HepG2 (cell line): ENCODE data around the gene TAS2R7. TPM values are rescaled to one million over a fixed set of nuclear protein-coding genes. Genes with fewer than 3 reads are reported as not detected.

Source experiments
- ATAC-seq: fragments of 200-7000 bp; cut with Tn5 transposase; 3 replicates; pipeline ENCODE4 v1.9.1; 2020; ENCODE audit warnings: mild to moderate bottlenecking, moderate library complexity
- BruUV-seq: library from RNA; stranded (reverse); fragments of 400-500 nt; replicated peaks from 2 replicates; lab custom pipeline; 2021; lab: Mats Ljungman, UMichigan
- CTCF ChIA-PET: fragments of 300-600 bp; formaldehyde crosslinking; extraction: SDS; loops from one replicate; lab custom pipeline; 2021; ENCODE audit warnings: low total read pairs, inconsistent platforms, low intra/inter-chr PET ratio; lab: Yijun Ruan, JAX
- POLR2A ChIA-PET: fragments of 350-600 bp; sonication (Branson Sonifier 250); formaldehyde crosslinking; loops from one replicate; lab custom pipeline; 2020; ENCODE audit warnings: antibody characterized with exemption, inconsistent platforms; lab: Yijun Ruan, JAX
- DNase-seq: peaks from one replicate; pipeline ENCODE4 v3.0.0-alpha.2; 2015; ENCODE audit warnings: low spot score
- FAIRE-seq: peaks from 3 replicates; lab custom pipeline; 2011; peaks lifted over from hg19 to GRCh38; lab: Jason Lieb, UNC
- H2AFZ ChIP-seq: one replicate; pipeline ENCODE4 v1.6.1; 2011; ENCODE audit warnings: low read length, inconsistent platforms
- H3K27ac ChIP-seq: fragments of 300-600 bp; 3 replicates; pipeline ENCODE4 v1.8.0; 2011; ENCODE audit warnings: mixed run types, mild to moderate bottlenecking, mixed read lengths, low read length, inconsistent platforms; ENCODE audit not compliant: insufficient read depth; ENCODE audit errors: extremely low read length
- H3K27me3 ChIP-seq, 2 experiments: fragments of 200-600 bp in 1 of 2; 2 replicates in 1 of 2; 3 replicates in 1 of 2; pipeline versions ENCODE4 v1.6.0 to v1.8.0; 2011; ENCODE audit warnings: low read length in 2 of 2, mild to moderate bottlenecking in 2 of 2, moderate library complexity in 2 of 2, inconsistent platforms in 1 of 2; ENCODE audit not compliant: insufficient read depth in 2 of 2, control insufficient read depth in 1 of 2
- H3K36me3 ChIP-seq, 2 experiments: fragments of 200-600 bp in 1 of 2; replicated peaks in 1 of 2; 2 replicates in 1 of 2; 3 replicates in 1 of 2; pipeline versions ENCODE4 v1.5.1 to v1.8.0; 2011; ENCODE audit warnings: low read length in 2 of 2, inconsistent platforms in 1 of 2; ENCODE audit not compliant: insufficient read depth in 2 of 2, control insufficient read depth in 1 of 2
- H3K4me1 ChIP-seq: 2 replicates; pipeline ENCODE4 v1.5.1; 2012; ENCODE audit warnings: low read length, inconsistent platforms; ENCODE audit not compliant: insufficient read depth
- H3K4me2 ChIP-seq: 2 replicates; pipeline ENCODE4 v1.6.0; 2011; ENCODE audit warnings: low read depth, low read length, inconsistent platforms
- H3K4me3 ChIP-seq, 3 experiments: fragments of 200-600 bp in 1 of 3; sonication (generic), shearing (Covaris generic) in 1 of 3; replicated peaks in 1 of 3; 2 replicates each; pipeline ENCODE4 v1.5.1; 2011 to 2016; ENCODE audit warnings: low read length in 3 of 3, inconsistent platforms in 2 of 3, low read depth in 2 of 3, mild to moderate bottlenecking in 2 of 3, control low read depth in 1 of 3, mixed read lengths in 1 of 3; ENCODE audit not compliant: insufficient read depth in 1 of 3
- H3K79me2 ChIP-seq: one replicate; pipeline ENCODE4 v1.6.1; 2011; ENCODE audit warnings: low read length, inconsistent platforms; ENCODE audit not compliant: insufficient read depth
- H3K9ac ChIP-seq: 2 replicates; pipeline ENCODE4 v1.6.0; 2011; ENCODE audit warnings: mild to moderate bottlenecking, low read depth, low read length, inconsistent platforms; ENCODE audit not compliant: insufficient read depth
- H3K9me3 ChIP-seq: 2 replicates; pipeline ENCODE4 v1.5.1; 2012; ENCODE audit warnings: mild to moderate bottlenecking, low read length
- H4K20me1 ChIP-seq: 2 replicates; pipeline ENCODE4 v1.6.0; 2011; ENCODE audit warnings: inconsistent platforms, mild to moderate bottlenecking, low read length, moderate library complexity; ENCODE audit not compliant: insufficient read depth
- MAFK ChIP-seq, 2 experiments: IDR thresholded peaks in 1 of 2; conservative IDR thresholded peaks in 1 of 2; 2 replicates each; pipeline ENCODE4 v1.6.1; 2011; ENCODE audit warnings: improper control_type of control experiment in 2 of 2, low read length in 2 of 2
- MBD4 ChIP-seq: IDR thresholded peaks from 2 replicates; pipeline ENCODE4 v1.6.1; 2012; ENCODE audit warnings: low read length, inconsistent platforms, borderline replicate concordance
- WGBS: methylation state at CpG from one replicate; pipeline ENCODE4 v1.1.6; 2017; ENCODE audit warnings: low lambda C conversion rate; 5-methylcytosine and 5-hydroxymethylcytosine counted together
- in situ Hi-C: cut with HindIII; loops from 2 replicates; pipeline ENCODE4 v1.10.0; 2017; ENCODE audit warnings: low pct_unique_long_range_greater_than_20kb; ENCODE audit not compliant: extremely low pct_ligation_motif_present
- intact Hi-C: fragments of 100-400 bp; cut with micrococcal nuclease; formaldehyde crosslinking; loops from one replicate; pipeline ENCODE4 v1.10.0; 2022; ENCODE audit not compliant: unreplicated experiment
- polyA plus RNA-seq, 8 experiments: library from polyadenylated mRNA; depleted of rRNA in 3 of 8; stranded (reverse) in 7 of 8; unstranded in 1 of 8; fragments of >200 nt; fragmentation: Illumina TruSeq in 4 of 8; extraction: Trizol in 4 of 8; gene quantifications; 2 replicates each; pipeline versions ENCODE4 v1.2.1 to v1.2.3, GENCODE V29; 2011 to 2016; ENCODE audit warnings: low read depth in 4 of 8, missing spikeins in 1 of 8, mixed read lengths in 1 of 8; ENCODE audit not compliant: insufficient read depth in 1 of 8
- small RNA-seq, 3 experiments: library from RNA; depleted of rRNA; stranded (forward); fragments of <200 nt; gene quantifications; one replicate each; pipeline ENCODE3, GENCODE V24; 2012; ENCODE audit warnings: low read depth in 2 of 3, low replicate concordance in 1 of 3; ENCODE audit not compliant: insufficient read length in 3 of 3, insufficient read depth in 2 of 3
- total RNA-seq, 5 experiments: library from RNA; depleted of rRNA; stranded (reverse); fragments of >200 nt; fragmentation: Illumina TruSeq; extraction: Trizol; gene quantifications; 2 replicates each; pipeline ENCODE4 v1.2.3, GENCODE V29; 2016; ENCODE audit warnings: low read depth in 1 of 5
- TF ChIP-seq, protein P1 (sequence below): sonication (generic); formaldehyde crosslinking; IDR thresholded peaks from 2 replicates; pipeline ENCODE4 v1.4.0; 2020; ENCODE audit warnings: missing genetic modification reagents, borderline replicate concordance
- TF ChIP-seq, protein P2 (sequence below): sonication (generic); formaldehyde crosslinking; IDR thresholded peaks from 2 replicates; pipeline ENCODE4 v1.4.0; 2020; ENCODE audit warnings: missing genetic modification reagents, mild to moderate bottlenecking, borderline replicate concordance

TAS2R7 gene
- total and polyA plus RNA-seq, 2 of the 13 experiments (the other 11 are each of a cell fraction or from before 2014, with no cell fraction given) = not detected

DNA sequence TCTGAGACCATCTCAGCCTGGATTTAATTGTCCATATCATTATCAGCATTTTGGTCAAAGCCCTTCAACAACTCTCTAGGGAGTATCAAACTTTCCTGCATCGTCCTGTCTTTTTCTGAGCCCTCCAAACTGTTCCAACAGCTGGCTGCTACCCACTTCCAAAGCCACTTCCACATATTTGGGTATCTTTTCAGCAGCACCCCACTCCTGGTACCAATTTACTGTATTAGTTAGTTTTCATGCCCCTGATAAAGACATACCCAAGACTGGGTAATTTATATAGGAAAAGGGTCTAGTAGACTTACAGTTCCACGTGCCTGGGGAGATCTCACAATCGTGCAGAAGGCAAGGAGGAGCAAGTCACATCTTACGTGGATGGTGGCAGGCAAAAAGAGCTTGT lies 46.2 kb downstream of the TAS2R7 start (continued):
- TF ChIP-seq, protein P1, sequence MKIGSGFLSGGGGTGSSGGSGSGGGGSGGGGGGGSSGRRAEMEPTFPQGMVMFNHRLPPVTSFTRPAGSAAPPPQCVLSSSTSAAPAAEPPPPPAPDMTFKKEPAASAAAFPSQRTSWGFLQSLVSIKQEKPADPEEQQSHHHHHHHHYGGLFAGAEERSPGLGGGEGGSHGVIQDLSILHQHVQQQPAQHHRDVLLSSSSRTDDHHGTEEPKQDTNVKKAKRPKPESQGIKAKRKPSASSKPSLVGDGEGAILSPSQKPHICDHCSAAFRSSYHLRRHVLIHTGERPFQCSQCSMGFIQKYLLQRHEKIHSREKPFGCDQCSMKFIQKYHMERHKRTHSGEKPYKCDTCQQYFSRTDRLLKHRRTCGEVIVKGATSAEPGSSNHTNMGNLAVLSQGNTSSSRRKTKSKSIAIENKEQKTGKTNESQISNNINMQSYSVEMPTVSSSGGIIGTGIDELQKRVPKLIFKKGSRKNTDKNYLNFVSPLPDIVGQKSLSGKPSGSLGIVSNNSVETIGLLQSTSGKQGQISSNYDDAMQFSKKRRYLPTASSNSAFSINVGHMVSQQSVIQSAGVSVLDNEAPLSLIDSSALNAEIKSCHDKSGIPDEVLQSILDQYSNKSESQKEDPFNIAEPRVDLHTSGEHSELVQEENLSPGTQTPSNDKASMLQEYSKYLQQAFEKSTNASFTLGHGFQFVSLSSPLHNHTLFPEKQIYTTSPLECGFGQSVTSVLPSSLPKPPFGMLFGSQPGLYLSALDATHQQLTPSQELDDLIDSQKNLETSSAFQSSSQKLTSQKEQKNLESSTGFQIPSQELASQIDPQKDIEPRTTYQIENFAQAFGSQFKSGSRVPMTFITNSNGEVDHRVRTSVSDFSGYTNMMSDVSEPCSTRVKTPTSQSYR = no peak
- TF ChIP-seq, all 625 proteins: peak for 0

DNA sequence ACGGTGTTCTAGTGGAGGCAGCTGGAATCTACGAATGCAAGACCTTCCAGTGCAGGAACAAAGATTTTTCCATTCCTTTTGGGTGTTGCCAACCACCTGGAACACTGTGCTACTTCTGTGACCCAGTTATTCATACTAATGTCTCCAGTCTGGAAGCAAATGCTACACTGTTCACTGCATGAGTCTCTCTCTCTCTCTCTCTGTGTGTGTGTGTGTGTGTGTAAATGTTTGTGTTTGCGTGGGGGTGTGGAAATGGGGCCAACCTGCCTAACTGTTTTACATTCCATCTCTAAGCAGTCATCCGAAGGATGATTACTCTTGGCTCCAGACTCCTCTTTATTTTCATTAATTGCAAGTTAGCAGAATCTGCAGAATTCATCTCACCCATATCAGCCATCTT lies 49.4 kb downstream of the TAS2R7 start:
- ATAC-seq = no peak
- BruUV-seq = no TSS peak
- Histone ChIP-seq H3K27me3 (no peaks in the 10 kb centered on the region), H3K4me2 (no peak overlapping the region), H3K9me3 (peaks cover 16% of the 10 kb centered on the region), H3K4me1 (peaks cover 13% of the 10 kb centered on the region; the same call in 1 of the 2 replicates), H3K79me2 (no peaks in the 10 kb centered on the region), H3K36me3 (no peaks in the 10 kb centered on the region), H3K4me3 (no peak overlapping the region), H2AFZ (no peak overlapping the region), H4K20me1 (no peaks in the 10 kb centered on the region), H3K9ac (no peak overlapping the region), H3K27ac (no peak overlapping the region)
- WGBS = 3% methylated on average over 4 of the region's 4 CpGs
- TF ChIP-seq, protein P2, sequence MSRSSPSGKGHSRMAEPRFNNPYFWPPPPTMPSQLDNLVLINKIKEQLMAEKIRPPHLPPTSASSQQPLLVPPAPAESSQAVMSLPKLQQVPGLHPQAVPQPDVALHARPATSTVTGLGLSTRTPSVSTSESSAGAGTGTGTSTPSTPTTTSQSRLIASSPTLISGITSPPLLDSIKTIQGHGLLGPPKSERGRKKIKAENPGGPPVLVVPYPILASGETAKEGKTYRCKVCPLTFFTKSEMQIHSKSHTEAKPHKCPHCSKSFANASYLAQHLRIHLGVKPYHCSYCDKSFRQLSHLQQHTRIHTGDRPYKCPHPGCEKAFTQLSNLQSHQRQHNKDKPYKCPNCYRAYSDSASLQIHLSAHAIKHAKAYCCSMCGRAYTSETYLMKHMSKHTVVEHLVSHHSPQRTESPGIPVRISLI = no peak
- TF ChIP-seq MBD4 (no peak), MAFK (conservative IDR thresholded peaks at IDR 0.05 in 1 of 2, IDR thresholded peaks at IDR 0.05 in 1 of 2; ENCODE audit: low read length in 2 of 2) (peak; percentile 24 to 26; a peak in 2 of 4 replicates)
- ChIA-PET POLR2A (no interaction called here), CTCF (no interaction called here)
- in situ Hi-C loops (no loop called here), intact Hi-C loops (no loop called here)
- DNase-seq = no peak
- FAIRE-seq = no peak

Small RNAs within 50 kb of the gene (small RNA-seq; reads per million reads assigned to genes)
- 0 reads per million in 3 experiments for gene PRR4

Other genes starting within 250 kb of the TAS2R7 start
- gene MAGOHB, start 189.0 kb downstream of the TAS2R7 start, total RNA-seq (2016; rRNA removed; fragmentation: Illumina TruSeq; extraction: Trizol) = 49.8 and 84.5 TPM in 2 replicates
- 5.3 and 7.0 TPM in 2 replicates for gene MAGOHB, start 189.0 kb downstream of the TAS2R7 start, polyA plus RNA-seq (2011; rRNA removed)
- gene STYK1, start 128.6 kb downstream of the TAS2R7 start, total RNA-seq (2016; rRNA removed; fragmentation: Illumina TruSeq; extraction: Trizol) = not detected in 2 replicates
- gene STYK1, start 128.6 kb downstream of the TAS2R7 start, polyA plus RNA-seq (2011; rRNA removed) = not detected in 2 replicates
- gene YBX3, start 79.3 kb downstream of the TAS2R7 start, total RNA-seq (2016; rRNA removed; fragmentation: Illumina TruSeq; extraction: Trizol) = 62.6 and 77.5 TPM in 2 replicates
- gene YBX3, start 79.3 kb downstream of the TAS2R7 start, polyA plus RNA-seq (2011; rRNA removed) = 99.6 and 107 TPM in 2 replicates
- gene TAS2R8, start 4.7 kb upstream of the TAS2R7 start, total RNA-seq (2016; rRNA removed; fragmentation: Illumina TruSeq; extraction: Trizol) = 0.09 TPM in 1 of 2 replicates, not detected in the other
- gene TAS2R8, start 4.7 kb upstream of the TAS2R7 start, polyA plus RNA-seq (2011; rRNA removed) = not detected in 2 replicates
- 0.11 TPM in 1 of 2 replicates, not detected in the other for gene TAS2R9, start 7.5 kb upstream of the TAS2R7 start, total RNA-seq (2016; rRNA removed; fragmentation: Illumina TruSeq; extraction: Trizol)
- not detected in 2 replicates for gene TAS2R9, start 7.5 kb upstream of the TAS2R7 start, polyA plus RNA-seq (2011; rRNA removed)
- 1.00 TPM in 1 of 2 replicates, not detected in the other for gene TAS2R10, start 23.7 kb upstream of the TAS2R7 start, total RNA-seq (2016; rRNA removed; fragmentation: Illumina TruSeq; extraction: Trizol)
- 0.98 and 1.1 TPM in 2 replicates for gene TAS2R10, start 23.7 kb upstream of the TAS2R7 start, polyA plus RNA-seq (2011; rRNA removed)
- 1.2 and 2.3 TPM in 2 replicates for gene PRR4, start 46.8 kb upstream of the TAS2R7 start, total RNA-seq (2016; rRNA removed; fragmentation: Illumina TruSeq; extraction: Trizol)
- 5.4 and 6.0 TPM in 2 replicates for gene PRR4, start 46.8 kb upstream of the TAS2R7 start, polyA plus RNA-seq (2011; rRNA removed)
- 5.5 and 18.8 TPM in 2 replicates for gene PRH1, start 81.6 kb upstream of the TAS2R7 start, total RNA-seq (2016; rRNA removed; fragmentation: Illumina TruSeq; extraction: Trizol)
- 5.3 and 6.4 TPM in 2 replicates for gene PRH1, start 81.6 kb upstream of the TAS2R7 start, polyA plus RNA-seq (2011; rRNA removed)
- gene TAS2R13, start 106.9 kb upstream of the TAS2R7 start, total RNA-seq (2016; rRNA removed; fragmentation: Illumina TruSeq; extraction: Trizol) = 0.46 and 1.3 TPM in 2 replicates
- 0.27 and 0.33 TPM in 2 replicates for gene TAS2R13, start 106.9 kb upstream of the TAS2R7 start, polyA plus RNA-seq (2011; rRNA removed)
- gene PRH2, start 126.6 kb upstream of the TAS2R7 start, total RNA-seq (2016; rRNA removed; fragmentation: Illumina TruSeq; extraction: Trizol) = 0.24 TPM in 1 of 2 replicates, not detected in the other
- gene PRH2, start 126.6 kb upstream of the TAS2R7 start, polyA plus RNA-seq (2011; rRNA removed) = 0.48 and 1.3 TPM in 2 replicates
- gene TAS2R14, start 136.6 kb upstream of the TAS2R7 start, total RNA-seq (2016; rRNA removed; fragmentation: Illumina TruSeq; extraction: Trizol) = 0.32 and 2.3 TPM in 2 replicates
- 0.86 and 1.1 TPM in 2 replicates for gene TAS2R14, start 136.6 kb upstream of the TAS2R7 start, polyA plus RNA-seq (2011; rRNA removed)
- 0.28 and 2.2 TPM in 2 replicates for gene TAS2R50, start 184.3 kb upstream of the TAS2R7 start, total RNA-seq (2016; rRNA removed; fragmentation: Illumina TruSeq; extraction: Trizol)
- 0.17 and 0.46 TPM in 2 replicates for gene TAS2R50, start 184.3 kb upstream of the TAS2R7 start, polyA plus RNA-seq (2011; rRNA removed)
- 0.48 and 2.9 TPM in 2 replicates for gene TAS2R20, start 195.7 kb upstream of the TAS2R7 start, total RNA-seq (2016; rRNA removed; fragmentation: Illumina TruSeq; extraction: Trizol)
- 0.54 and 0.57 TPM in 2 replicates for gene TAS2R20, start 195.7 kb upstream of the TAS2R7 start, polyA plus RNA-seq (2011; rRNA removed)
- 0.88 and 5.3 TPM in 2 replicates for gene TAS2R19, start 220.0 kb upstream of the TAS2R7 start, total RNA-seq (2016; rRNA removed; fragmentation: Illumina TruSeq; extraction: Trizol)
- 0.30 and 0.62 TPM in 2 replicates for gene TAS2R19, start 220.0 kb upstream of the TAS2R7 start, polyA plus RNA-seq (2011; rRNA removed)
- gene TAS2R31, start 228.8 kb upstream of the TAS2R7 start, total RNA-seq (2016; rRNA removed; fragmentation: Illumina TruSeq; extraction: Trizol) = 1.0 and 6.5 TPM in 2 replicates
- gene TAS2R31, start 228.8 kb upstream of the TAS2R7 start, polyA plus RNA-seq (2011; rRNA removed) = 0.60 and 0.96 TPM in 2 replicates